Bone marrow (tissue), 2 donors: ENCODE data around the gene TRIM8.

Experiments used
- DNase-seq, 2 donors: peaks; one replicate each; lab custom pipeline; 2025; lab: John Stamatoyannopoulos, UW

TRIM8 gene

GRCh38 chr10:102701796-102702195 lies 57.5 kb downstream of the TRIM8 start:
- no peak for DNase-seq

GRCh38 chr10:102702742-102703141 lies 58.5 kb downstream of the TRIM8 start:
- no peak for DNase-seq

GRCh38 chr10:102704915-102705314 lies 60.6 kb downstream of the TRIM8 start:
- DNase-seq: no peak

GRCh38 chr10:102705531-102705930 lies 61.3 kb downstream of the TRIM8 start:
- no peak for DNase-seq
